Fibroblast of lung (primary cell): ENCODE results near the gene RTN4. TPM values are rescaled to one million over a fixed set of nuclear protein-coding genes. Genes with fewer than 3 reads are reported as not detected.

ENCODE experiments used
- DNase-seq, 2 donors: peaks; one replicate each; pipeline versions ENCODE4 v3.0.0 to v3.0.0-alpha.2; 2010; ENCODE audit warnings: low read depth in 2 of 2
- H2AFZ ChIP-seq: 2 replicates; pipeline ENCODE4 v1.5.1; 2012; ENCODE audit warnings: low read length, control low read depth, inconsistent platforms
- H3K27ac ChIP-seq: 2 replicates; pipeline ENCODE4 v1.5.1; 2011; ENCODE audit warnings: low read length, control low read depth; ENCODE audit not compliant: insufficient read depth
- H3K27me3 ChIP-seq: 2 replicates; pipeline ENCODE4 v1.5.1; 2011; ENCODE audit warnings: mild to moderate bottlenecking, low read length; ENCODE audit not compliant: control insufficient read depth, insufficient read depth
- H3K36me3 ChIP-seq: 2 replicates; pipeline ENCODE4 v1.5.1; 2011; ENCODE audit warnings: low read length; ENCODE audit not compliant: control insufficient read depth, insufficient read depth
- H3K4me1 ChIP-seq: 2 replicates; pipeline ENCODE4 v1.5.1; 2011; ENCODE audit warnings: low read length; ENCODE audit not compliant: control insufficient read depth, insufficient read depth; ENCODE audit errors: extremely low read depth
- H3K4me2 ChIP-seq: 2 replicates; pipeline ENCODE4 v1.5.1; 2011; ENCODE audit warnings: low read length, control low read depth; ENCODE audit not compliant: insufficient read depth; ENCODE audit errors: extremely low read depth
- H3K4me3 ChIP-seq, 4 experiments: fragments of 200-600 bp in 1 of 4; sonication (generic) in 1 of 4; replicated peaks in 1 of 4; 2 replicates each; pipeline ENCODE4 v1.5.1; 2011 to 2016; ENCODE audit warnings: low read length in 4 of 4, low read depth in 3 of 4, mild to moderate bottlenecking in 3 of 4, control low read depth in 2 of 4, inconsistent platforms in 1 of 4, mixed read lengths in 1 of 4; ENCODE audit not compliant: insufficient read depth in 1 of 4; ENCODE audit errors: control extremely low read depth in 1 of 4
- H3K79me2 ChIP-seq: 2 replicates; pipeline ENCODE4 v1.5.1; 2012; ENCODE audit warnings: mild to moderate bottlenecking, low read length, inconsistent platforms; ENCODE audit not compliant: control insufficient read depth, insufficient read depth
- H3K9ac ChIP-seq: 2 replicates; pipeline ENCODE4 v1.5.1; 2011; ENCODE audit warnings: mild to moderate bottlenecking, low read length, control low read depth; ENCODE audit not compliant: insufficient read depth
- H3K9me3 ChIP-seq: 2 replicates; pipeline ENCODE4 v1.5.1; 2012; ENCODE audit warnings: low read depth, low read length; ENCODE audit not compliant: control insufficient read depth, insufficient read depth
- H4K20me1 ChIP-seq: 2 replicates; pipeline ENCODE4 v1.5.1; 2011; ENCODE audit warnings: low read length; ENCODE audit not compliant: control insufficient read depth, insufficient read depth; ENCODE audit errors: extremely low read depth
- EZH2 ChIP-seq: IDR thresholded peaks from 2 replicates; pipeline ENCODE4 v1.5.1; 2012; ENCODE audit warnings: low read length, control low read depth, mild to moderate bottlenecking; ENCODE audit errors: missing control alignments
- polyA plus RNA-seq, 2 donors: library from polyadenylated mRNA; depleted of rRNA in 1 of 2; stranded (reverse) in 1 of 2; unstranded in 1 of 2; fragments of >200 nt; gene quantifications; 2 replicates each; pipeline ENCODE4 v1.2.1, GENCODE V29; 2011 to 2012; ENCODE audit warnings: missing spikeins in 1 of 2
- total RNA-seq: library from RNA; depleted of rRNA; stranded (reverse); fragments of >200 nt; gene quantifications from 2 replicates; pipeline ENCODE4 v1.2.1, GENCODE V29; 2014
- TF ChIP-seq, protein P1 (sequence below), 2 donors: IDR thresholded peaks in 1 of 2; conservative IDR thresholded peaks in 1 of 2; 1 replicate in 1 of 2; 2 replicates in 1 of 2; pipeline ENCODE4 v1.5.1; 2011 to 2012; ENCODE audit warnings: low read length in 2 of 2, control low read depth in 1 of 2, inconsistent platforms in 1 of 2, low read depth in 1 of 2, mild to moderate bottlenecking in 1 of 2

Gene RTN4
- total and polyA plus RNA-seq, 2 donors (not counting 1 experiment from before 2014, with no cell fraction given): 560 to 1,326 TPM

- no peaks in the 10 kb centered on the region for H3K4me1 ChIP-seq
- H3K4me3 ChIP-seq: no peak overlapping the region
- H3K79me2 ChIP-seq: no peaks in the 10 kb centered on the region
- H3K9me3 ChIP-seq: no peaks in the 10 kb centered on the region
- no peaks in the 10 kb centered on the region for H3K36me3 ChIP-seq
- no peak overlapping the region for H3K9ac ChIP-seq
- H3K4me2 ChIP-seq: no peak overlapping the region
- DNase-seq: no peak
- TF ChIP-seq, protein P1, sequence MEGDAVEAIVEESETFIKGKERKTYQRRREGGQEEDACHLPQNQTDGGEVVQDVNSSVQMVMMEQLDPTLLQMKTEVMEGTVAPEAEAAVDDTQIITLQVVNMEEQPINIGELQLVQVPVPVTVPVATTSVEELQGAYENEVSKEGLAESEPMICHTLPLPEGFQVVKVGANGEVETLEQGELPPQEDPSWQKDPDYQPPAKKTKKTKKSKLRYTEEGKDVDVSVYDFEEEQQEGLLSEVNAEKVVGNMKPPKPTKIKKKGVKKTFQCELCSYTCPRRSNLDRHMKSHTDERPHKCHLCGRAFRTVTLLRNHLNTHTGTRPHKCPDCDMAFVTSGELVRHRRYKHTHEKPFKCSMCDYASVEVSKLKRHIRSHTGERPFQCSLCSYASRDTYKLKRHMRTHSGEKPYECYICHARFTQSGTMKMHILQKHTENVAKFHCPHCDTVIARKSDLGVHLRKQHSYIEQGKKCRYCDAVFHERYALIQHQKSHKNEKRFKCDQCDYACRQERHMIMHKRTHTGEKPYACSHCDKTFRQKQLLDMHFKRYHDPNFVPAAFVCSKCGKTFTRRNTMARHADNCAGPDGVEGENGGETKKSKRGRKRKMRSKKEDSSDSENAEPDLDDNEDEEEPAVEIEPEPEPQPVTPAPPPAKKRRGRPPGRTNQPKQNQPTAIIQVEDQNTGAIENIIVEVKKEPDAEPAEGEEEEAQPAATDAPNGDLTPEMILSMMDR (conservative IDR thresholded peaks at IDR 0.05 in 1 of 2, IDR thresholded peaks at IDR 0.05 in 1 of 2; ENCODE audit: low read depth in 1 of 2, low read length in 2 of 2): no peak
- no peak for TF ChIP-seq EZH2
- H3K27ac ChIP-seq: no peak overlapping the region
- no peaks in the 10 kb centered on the region for H4K20me1 ChIP-seq
- H3K27me3 ChIP-seq: no peaks in the 10 kb centered on the region
- H2AFZ ChIP-seq: no peak overlapping the region
Measured at GRCh38 chr2:54957321-54957999, 92.8 kb downstream of the RTN4 start.

- Histone ChIP-seq H3K79me2 (no peaks in the 10 kb centered on the region), H3K9ac (no peak overlapping the region), H3K4me3 (no peak overlapping the region), H3K4me2 (no peak overlapping the region), H3K36me3 (no peaks in the 10 kb centered on the region), H4K20me1 (no peaks in the 10 kb centered on the region), H3K27me3 (no peaks in the 10 kb centered on the region), H3K9me3 (no peaks in the 10 kb centered on the region), H3K27ac (no peak overlapping the region), H3K4me1 (no peaks in the 10 kb centered on the region), H2AFZ (no peak overlapping the region)
- no peak for TF ChIP-seq EZH2
- TF ChIP-seq, protein P1 (conservative IDR thresholded peaks at IDR 0.05 in 1 of 2, IDR thresholded peaks at IDR 0.05 in 1 of 2; ENCODE audit: low read depth in 1 of 2, low read length in 2 of 2): no peak
- DNase-seq: peak in 1 of 2 donors; percentile 37
Measured at GRCh38 chr2:54956111-54956627, 94.1 kb downstream of the RTN4 start.

GRCh38 chr2:54955358-54956110 is 94.7 kb downstream of the RTN4 start:
- Histone ChIP-seq H3K4me3 (no peak overlapping the region), H3K4me1 (no peaks in the 10 kb centered on the region), H3K27me3 (no peaks in the 10 kb centered on the region), H4K20me1 (no peaks in the 10 kb centered on the region), H3K27ac (no peak overlapping the region), H2AFZ (no peak overlapping the region), H3K36me3 (no peaks in the 10 kb centered on the region), H3K4me2 (no peak overlapping the region), H3K9me3 (no peaks in the 10 kb centered on the region), H3K9ac (no peak overlapping the region), H3K79me2 (no peaks in the 10 kb centered on the region)
- TF ChIP-seq, protein P1 (conservative IDR thresholded peaks at IDR 0.05 in 1 of 2, IDR thresholded peaks at IDR 0.05 in 1 of 2; ENCODE audit: low read depth in 1 of 2, low read length in 2 of 2): no peak
- TF ChIP-seq EZH2: no peak
- no peak for DNase-seq
